Mucosa of rectum (tissue), 2 donors: ENCODE measurements around the gene AKAP9.

ENCODE experiments used
- H3K27ac ChIP-seq, 2 donors: one replicate each; pipeline ENCODE4 v1.7.0; 2013; ENCODE audit warnings: inconsistent platforms in 2 of 2, low read depth in 2 of 2, low read length in 2 of 2
- H3K27me3 ChIP-seq, 2 donors: one replicate each; pipeline ENCODE4 v1.7.0; 2013; ENCODE audit warnings: low read length in 2 of 2; ENCODE audit not compliant: control insufficient read depth in 2 of 2, insufficient read depth in 2 of 2
- H3K36me3 ChIP-seq, 2 donors: one replicate each; pipeline ENCODE4 v1.7.0; 2013; ENCODE audit warnings: low read length in 2 of 2; ENCODE audit not compliant: control insufficient read depth in 2 of 2, insufficient read depth in 2 of 2
- H3K4me1 ChIP-seq, 2 donors: one replicate each; pipeline ENCODE4 v1.7.0; 2013; ENCODE audit warnings: low read length in 2 of 2, mild to moderate bottlenecking in 1 of 2; ENCODE audit not compliant: control insufficient read depth in 2 of 2, insufficient read depth in 2 of 2
- H3K4me3 ChIP-seq, 2 donors: one replicate each; pipeline ENCODE4 v1.7.0; 2013; ENCODE audit warnings: low read length in 2 of 2
- H3K9ac ChIP-seq, 2 donors: one replicate each; pipeline ENCODE4 v1.7.0; 2013; ENCODE audit warnings: low read length in 2 of 2, low read depth in 1 of 2, mild to moderate bottlenecking in 1 of 2
- H3K9me3 ChIP-seq, 2 donors: one replicate each; pipeline ENCODE4 v1.7.0; 2013; ENCODE audit warnings: low read length in 2 of 2; ENCODE audit not compliant: control insufficient read depth in 2 of 2
- donor health status: healthy.
- donor health status: Normal muscosa, but diverticular disease.

Gene AKAP9

GRCh38 chr7:91912494-91912893 lies 28.2 kb upstream of the AKAP9 start:
- H3K9ac ChIP-seq = no peak overlapping the region
- H3K9me3 ChIP-seq = no peaks in the 10 kb centered on the region
- H3K27me3 ChIP-seq = no peaks in the 10 kb centered on the region
- no peaks in the 10 kb centered on the region for H3K4me1 ChIP-seq
- no peak overlapping the region for H3K4me3 ChIP-seq
- H3K27ac ChIP-seq = no peak overlapping the region
- no peaks in the 10 kb centered on the region for H3K36me3 ChIP-seq

DNA sequence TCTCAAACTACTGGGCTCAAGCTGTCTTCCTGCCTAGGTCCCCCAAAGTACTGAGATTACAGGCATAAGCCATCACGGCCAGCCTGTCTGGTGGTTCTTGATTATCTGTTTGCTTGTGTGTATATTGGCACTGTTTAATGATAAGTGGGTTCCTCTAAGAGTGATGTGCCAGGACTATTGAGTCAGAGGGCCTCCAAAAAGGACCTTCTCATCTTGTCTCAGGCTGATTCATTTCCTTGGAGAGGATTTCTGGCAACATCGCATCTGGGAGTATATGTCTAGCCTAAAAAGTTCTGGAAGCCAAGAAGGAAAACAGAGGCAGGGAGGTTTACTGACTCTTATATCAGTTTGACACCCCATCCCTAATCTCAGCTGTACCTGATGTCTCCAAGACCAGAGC lies 27.1 kb upstream of the AKAP9 start:
- Histone ChIP-seq H3K27ac (no peak overlapping the region), H3K9me3 (no peaks in the 10 kb centered on the region), H3K4me3 (no peak overlapping the region), H3K27me3 (no peaks in the 10 kb centered on the region), H3K4me1 (no peaks in the 10 kb centered on the region), H3K9ac (no peak overlapping the region), H3K36me3 (no peaks in the 10 kb centered on the region)

- H3K27me3 ChIP-seq = no peaks in the 10 kb centered on the region
- no peak overlapping the region for H3K27ac ChIP-seq
- H3K9ac ChIP-seq = no peak overlapping the region
- no peaks in the 10 kb centered on the region for H3K36me3 ChIP-seq
- H3K9me3 ChIP-seq = no peaks in the 10 kb centered on the region
- H3K4me1 ChIP-seq = no peaks in the 10 kb centered on the region
- no peak overlapping the region for H3K4me3 ChIP-seq
Measured at GRCh38 chr7:91915401-91916050, 25.1 kb upstream of the AKAP9 start.

GRCh38 chr7:91916051-91916440 lies 24.6 kb upstream of the AKAP9 start:
- Histone ChIP-seq H3K9ac (no peak overlapping the region), H3K27ac (no peak overlapping the region), H3K9me3 (no peaks in the 10 kb centered on the region), H3K4me1 (no peaks in the 10 kb centered on the region), H3K4me3 (no peak overlapping the region), H3K27me3 (no peaks in the 10 kb centered on the region), H3K36me3 (no peaks in the 10 kb centered on the region)

GRCh38 chr7:91918356-91918755 lies 22.3 kb upstream of the AKAP9 start:
- no peak overlapping the region for H3K27ac ChIP-seq
- no peaks in the 10 kb centered on the region for H3K4me1 ChIP-seq
- H3K9ac ChIP-seq = no peak overlapping the region
- H3K4me3 ChIP-seq = no peak overlapping the region
- H3K9me3 ChIP-seq = no peaks in the 10 kb centered on the region
- no peaks in the 10 kb centered on the region for H3K36me3 ChIP-seq
- H3K27me3 ChIP-seq = no peaks in the 10 kb centered on the region

GRCh38 chr7:91922857-91923256 lies 17.8 kb upstream of the AKAP9 start:
- Histone ChIP-seq H3K27me3 (peaks cover 0 to 3% of the 10 kb centered on the region in 2 donors), H3K36me3 (no peaks in the 10 kb centered on the region), H3K9ac (no peak overlapping the region), H3K27ac (no peak overlapping the region), H3K9me3 (no peaks in the 10 kb centered on the region), H3K4me1 (no peaks in the 10 kb centered on the region), H3K4me3 (no peak overlapping the region)

DNA sequence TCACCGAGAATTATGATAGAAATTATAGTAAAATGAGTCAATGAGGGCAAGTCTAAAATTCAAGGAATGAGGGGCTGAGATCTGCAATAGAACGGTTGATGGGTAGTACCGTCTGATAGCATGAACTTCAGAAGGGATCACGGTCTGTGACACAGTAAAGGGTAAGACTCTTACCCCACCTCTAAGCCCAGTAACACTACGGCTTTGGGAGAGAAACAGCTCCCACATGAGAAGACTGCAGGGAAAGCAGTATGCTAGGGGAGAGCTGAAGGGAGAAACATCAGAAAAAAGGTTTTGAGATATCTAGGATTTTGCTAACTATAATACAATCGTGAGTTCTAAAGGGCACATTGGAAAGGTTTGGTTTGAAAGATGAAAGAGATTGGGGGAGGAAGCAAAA lies 12.8 kb upstream of the AKAP9 start:
- Histone ChIP-seq H3K9me3 (no peaks in the 10 kb centered on the region), H3K4me3 (no peak overlapping the region), H3K4me1 (no peaks in the 10 kb centered on the region), H3K9ac (no peak overlapping the region), H3K27me3 (peaks cover 0 to 3% of the 10 kb centered on the region in 2 donors), H3K27ac (no peak overlapping the region), H3K36me3 (no peaks in the 10 kb centered on the region)

DNA sequence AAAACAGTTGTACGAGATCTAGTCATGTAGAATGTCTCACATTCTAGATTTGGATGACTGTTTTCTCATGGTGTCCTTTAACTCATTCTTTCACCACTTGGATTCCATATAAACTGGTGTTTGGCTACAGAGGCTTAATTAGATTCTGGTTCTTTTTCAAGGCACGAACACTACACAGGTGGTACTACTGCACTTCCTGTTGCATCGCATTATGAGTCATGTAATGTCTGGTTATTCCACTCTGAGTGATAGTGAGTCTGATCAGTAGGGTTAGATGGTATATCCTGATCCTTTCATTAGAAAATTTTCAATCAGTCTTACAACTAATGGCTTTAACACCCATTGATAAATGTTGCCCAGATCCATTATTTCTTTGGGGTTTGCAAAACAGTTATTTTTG lies 11.2 kb upstream of the AKAP9 start:
- Histone ChIP-seq H3K27ac (no peak overlapping the region), H3K36me3 (no peaks in the 10 kb centered on the region), H3K27me3 (peaks cover 0 to 3% of the 10 kb centered on the region in 2 donors), H3K9ac (no peak overlapping the region), H3K9me3 (no peaks in the 10 kb centered on the region), H3K4me3 (no peak overlapping the region), H3K4me1 (no peaks in the 10 kb centered on the region)

GRCh38 chr7:91940171-91940570 lies 491 bp upstream of the AKAP9 start:
- Histone ChIP-seq H3K27ac (peak overlapping the region; percentile 93 to 95), H3K4me1 (peaks cover 9 to 18% of the 10 kb centered on the region in 2 donors), H3K27me3 (no peaks in the 10 kb centered on the region), H3K9me3 (no peaks in the 10 kb centered on the region), H3K9ac (peak overlapping the region; percentile 90 to 92), H3K36me3 (no peaks in the 10 kb centered on the region), H3K4me3 (peak overlapping the region; percentile 85 to 98)

DNA sequence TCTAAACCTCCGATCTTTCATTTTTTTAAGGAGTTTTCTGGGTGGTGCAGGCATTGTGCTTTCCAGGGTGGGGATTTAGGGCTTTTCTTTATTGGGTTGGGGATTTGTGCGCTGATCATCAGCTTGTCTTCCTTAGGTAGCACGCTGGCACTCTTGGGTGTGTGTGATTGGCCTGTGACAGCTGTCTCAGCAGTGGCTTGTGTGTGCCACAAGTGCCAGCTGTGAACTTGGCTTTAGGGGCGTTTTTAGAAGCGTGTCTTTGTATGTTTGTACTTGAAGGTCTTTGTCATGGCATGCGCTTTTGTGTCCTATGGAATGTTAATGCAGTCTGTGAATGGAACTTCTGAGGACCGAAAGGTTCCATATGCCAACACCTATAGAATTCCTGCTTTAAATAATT lies 788 bp downstream of the AKAP9 start:
- peaks cover 9 to 21% of the 10 kb centered on the region in 2 donors for H3K4me1 ChIP-seq
- no peaks in the 10 kb centered on the region for H3K27me3 ChIP-seq
- no peaks in the 10 kb centered on the region for H3K9me3 ChIP-seq
- peak overlapping the region; percentile 93 to 95 for H3K27ac ChIP-seq
- H3K9ac ChIP-seq = peak overlapping the region; percentile 92 to 96
- H3K36me3 ChIP-seq = no peaks in the 10 kb centered on the region
- H3K4me3 ChIP-seq = peak overlapping the region; percentile 85 to 98
